Embryonic facial prominence (tissue), 1 donor: ENCODE results near the gene MAG.
"Not testable (repeated sequence)": the region's sequence is repeated elsewhere in the genome, so short reads cannot be mapped to it uniquely, and the experiment has no call there.

ENCODE experiments used
- DNase-seq: peaks from one replicate; pipeline ENCODE4 v3.0.0-alpha.2; 2016; ENCODE audit errors: extremely low spot score

MAG gene

GRCh38 chr19:35281303-35281702, 10.7 kb upstream of the MAG start:
- no peak for DNase-seq

- no peak for DNase-seq
These were observed 7.5 kb upstream of the MAG start for GRCh38 chr19:35284153-35285094.

- no peak for DNase-seq
These were observed 6.9 kb upstream of the MAG start for GRCh38 chr19:35285095-35285449.

- not testable (repeated sequence) for DNase-seq
These were observed 6.5 kb upstream of the MAG start for GRCh38 chr19:35285465-35285864.

GRCh38 chr19:35286101-35286500, 5.9 kb upstream of the MAG start:
- DNase-seq: not testable (repeated sequence)

DNA sequence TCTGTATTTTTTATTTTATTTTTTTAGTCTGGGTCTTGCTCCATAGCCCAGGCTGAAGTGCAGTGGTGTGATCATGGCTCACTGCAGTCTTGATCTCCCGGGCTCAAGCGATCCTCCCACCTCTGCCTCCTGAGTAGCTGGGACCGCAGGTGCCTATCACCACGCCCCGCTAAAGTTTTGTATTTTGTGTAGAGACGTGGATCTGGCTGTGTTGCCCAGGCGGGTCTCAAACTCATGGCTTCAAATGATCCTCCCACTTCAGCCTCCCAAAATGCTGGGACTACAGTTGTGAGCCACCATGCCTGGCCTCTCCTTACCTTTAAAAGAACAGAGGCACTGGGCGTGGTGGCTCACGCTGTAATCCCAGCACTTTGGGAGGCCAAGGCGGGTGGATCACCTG, 4.2 kb upstream of the MAG start:
- no peak for DNase-seq

DNA sequence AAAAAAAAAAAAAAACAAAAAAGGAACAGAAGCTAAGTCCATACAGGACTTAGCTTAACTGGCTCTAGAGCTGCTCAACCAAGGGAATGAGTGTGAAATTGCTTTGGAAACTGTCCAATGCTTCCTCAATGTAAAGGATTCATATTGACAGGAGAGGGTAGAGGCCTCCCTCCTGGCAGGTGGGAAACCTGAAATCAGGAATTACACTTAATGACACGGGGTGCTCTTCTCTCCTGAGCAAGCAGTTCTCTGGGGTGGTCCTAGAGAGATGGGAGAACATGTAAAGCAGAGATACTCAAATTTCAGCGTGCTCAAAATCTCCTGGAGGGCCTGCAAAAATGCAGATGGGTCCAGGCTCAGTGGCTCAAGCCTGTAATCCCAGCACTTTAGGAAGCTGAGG, 3.6 kb upstream of the MAG start:
- no peak for DNase-seq

DNA sequence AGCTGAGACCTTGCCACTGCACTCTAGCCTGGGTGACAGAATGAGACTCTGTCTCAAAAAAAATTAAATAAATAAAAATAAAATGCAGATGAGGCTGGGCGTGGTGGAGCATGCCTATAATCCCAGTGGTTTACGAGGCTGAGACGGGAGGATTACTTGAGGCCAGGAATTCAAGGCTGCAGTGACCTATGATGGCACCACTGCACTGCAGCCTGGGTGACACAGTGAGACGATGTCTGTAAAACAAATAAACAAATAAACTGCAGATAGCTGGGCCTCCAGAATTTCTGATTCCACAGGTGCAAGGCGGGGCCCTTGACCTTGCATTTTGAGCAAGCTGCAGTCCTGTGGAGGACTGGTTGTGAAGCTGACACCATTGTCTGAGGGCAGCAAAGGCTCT, 3.1 kb upstream of the MAG start:
- no peak for DNase-seq

GRCh38 chr19:35290381-35291127, 1.4 kb upstream of the MAG start:
- DNase-seq: no peak

GRCh38 chr19:35291259-35291658, 702 bp upstream of the MAG start:
- DNase-seq: no peak

DNA sequence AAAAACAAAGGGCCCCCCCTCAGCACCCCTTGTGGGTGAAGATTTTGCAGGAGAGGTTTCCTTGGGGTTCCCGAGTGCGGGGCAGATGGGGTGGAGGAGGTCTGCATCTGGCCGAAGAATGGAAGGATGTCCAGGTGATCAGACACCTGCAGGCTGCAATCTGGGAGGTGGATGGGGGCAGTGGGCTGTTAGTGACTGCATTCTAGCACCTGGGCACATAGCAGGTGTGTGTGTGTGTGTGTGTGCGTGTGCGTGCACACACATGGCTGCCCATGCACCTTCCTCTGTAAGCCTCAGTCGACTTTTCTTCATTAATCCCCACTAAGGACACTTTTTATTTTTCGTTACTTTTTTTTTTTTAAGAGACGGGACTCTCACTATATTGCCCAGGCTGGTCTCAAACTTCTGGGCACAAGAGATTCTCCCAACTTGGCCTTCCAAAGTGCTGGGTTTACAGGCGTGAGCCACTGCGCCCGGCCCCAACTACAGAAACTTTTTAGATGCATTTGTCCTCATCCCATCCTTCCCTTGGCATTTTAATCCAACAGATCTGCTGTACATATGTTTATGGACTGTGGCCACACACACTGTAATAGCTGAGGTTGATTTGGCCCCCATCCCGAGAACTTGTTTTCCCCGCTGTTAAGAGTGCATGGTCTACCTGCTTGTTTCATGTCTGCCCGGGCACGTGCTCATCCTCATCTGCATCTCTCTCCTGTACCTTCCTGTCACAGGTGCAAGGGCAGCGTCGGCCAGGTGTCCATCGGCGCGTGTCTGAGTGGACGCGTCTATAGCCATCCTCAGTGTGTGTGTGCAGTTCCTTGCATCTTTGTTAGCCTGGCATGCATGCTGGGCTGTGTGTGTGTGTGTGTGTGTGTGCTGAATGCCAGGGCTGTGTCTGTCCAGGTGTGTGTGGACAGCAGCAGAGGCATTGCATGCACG, 731 bp downstream of the MAG start:
- DNase-seq: no peak

DNA sequence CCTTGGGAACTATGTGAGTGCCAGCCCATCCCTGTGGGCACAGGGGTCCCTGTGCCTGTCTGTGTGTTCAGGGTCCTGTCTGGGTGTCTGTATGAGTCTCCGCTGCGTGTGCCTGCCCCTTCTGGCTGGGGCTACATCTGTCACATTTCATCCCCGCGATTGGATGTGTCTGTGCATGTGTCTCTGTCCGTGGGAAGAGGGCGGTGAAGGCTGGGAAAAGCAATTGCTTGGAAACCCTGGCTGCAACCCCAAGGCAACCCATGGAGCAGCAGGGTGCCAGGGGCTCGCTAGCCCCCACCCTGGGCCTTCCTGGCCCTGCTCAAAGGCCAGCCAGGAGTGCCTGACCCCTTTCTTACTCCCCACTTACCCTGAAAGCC, 1.4 kb downstream of the MAG start:
- DNase-seq: no peak

GRCh38 chr19:35293808-35294207, 1.8 kb downstream of the MAG start:
- no peak for DNase-seq

DNA sequence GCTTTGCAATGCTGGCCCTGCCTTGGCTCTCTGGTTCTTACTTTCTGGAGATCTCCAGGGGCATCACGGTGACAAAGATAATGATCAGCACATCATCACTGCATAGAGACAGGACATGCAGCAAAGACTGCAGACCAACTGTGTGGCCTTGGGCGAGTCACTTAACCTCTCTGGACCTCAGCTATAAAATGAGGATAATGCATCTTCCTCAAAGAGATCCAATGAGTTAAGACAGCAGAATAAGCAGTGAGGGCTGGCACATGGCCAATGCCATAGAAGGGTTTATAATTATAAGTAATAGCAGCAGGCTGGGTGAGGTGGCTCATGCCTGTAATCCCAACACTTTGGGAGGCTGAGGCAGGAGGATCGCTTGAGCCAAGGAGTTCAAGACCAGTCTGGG, 2.4 kb downstream of the MAG start:
- no peak for DNase-seq

- DNase-seq: no peak
These were observed 3.2 kb downstream of the MAG start for GRCh38 chr19:35294859-35295791.

GRCh38 chr19:35295792-35296462, 4.0 kb downstream of the MAG start:
- no peak for DNase-seq

GRCh38 chr19:35296644-35297514, 4.9 kb downstream of the MAG start:
- no peak for DNase-seq

DNA sequence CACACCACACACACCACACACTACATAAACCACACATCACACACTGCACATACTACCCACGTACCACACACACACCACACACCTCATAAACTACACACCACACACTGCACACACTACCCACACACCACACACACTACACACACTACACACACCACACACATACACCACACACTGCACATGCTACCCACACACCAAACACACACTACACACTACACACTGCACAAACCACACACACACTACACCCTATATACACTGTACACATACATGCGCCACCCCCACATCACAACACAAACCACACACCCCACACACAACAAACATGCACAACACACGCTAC, 5.5 kb downstream of the MAG start:
- no peak for DNase-seq

DNA sequence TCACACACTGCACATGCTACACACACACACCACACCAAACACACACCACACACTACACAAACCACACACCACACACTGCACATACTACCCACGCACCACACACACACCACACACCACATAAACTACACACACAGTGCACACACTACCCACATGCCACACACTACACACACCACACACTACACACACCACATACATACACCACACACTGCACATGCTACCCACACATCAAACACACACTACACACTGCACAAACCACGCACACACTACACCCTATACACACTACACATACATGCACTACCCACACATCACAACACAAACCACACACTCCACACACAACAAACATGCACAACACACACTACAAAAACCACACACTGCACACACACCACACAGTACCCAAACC, 6.0 kb downstream of the MAG start:
- DNase-seq: no peak

- DNase-seq: no peak
These were observed 6.6 kb downstream of the MAG start for GRCh38 chr19:35298561-35298972.
